Measurements from ENCODE around the gene FOXJ1. TPM values are rescaled to one million over a fixed set of nuclear protein-coding genes. Genes with fewer than 3 reads are reported as not detected.
"Not testable (repeated sequence)": the region's sequence is repeated elsewhere in the genome, so short reads cannot be mapped to it uniquely, and the experiment has no call there.

The FOXJ1 gene, protein sequence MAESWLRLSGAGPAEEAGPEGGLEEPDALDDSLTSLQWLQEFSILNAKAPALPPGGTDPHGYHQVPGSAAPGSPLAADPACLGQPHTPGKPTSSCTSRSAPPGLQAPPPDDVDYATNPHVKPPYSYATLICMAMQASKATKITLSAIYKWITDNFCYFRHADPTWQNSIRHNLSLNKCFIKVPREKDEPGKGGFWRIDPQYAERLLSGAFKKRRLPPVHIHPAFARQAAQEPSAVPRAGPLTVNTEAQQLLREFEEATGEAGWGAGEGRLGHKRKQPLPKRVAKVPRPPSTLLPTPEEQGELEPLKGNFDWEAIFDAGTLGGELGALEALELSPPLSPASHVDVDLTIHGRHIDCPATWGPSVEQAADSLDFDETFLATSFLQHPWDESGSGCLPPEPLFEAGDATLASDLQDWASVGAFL
- under 1 TPM in 3 of 4 donors, not detected in 1; 0.22 to 0.84 (median 0.63) TPM for polyA plus RNA-seq
- long read RNA-seq, donor 1: 0 reads
- long read RNA-seq, donor 2: 0 reads
- long read RNA-seq, donor 3: 0 reads
- long read RNA-seq, donor 4: 0 reads
- long read RNA-seq, donor 5: 0 reads
- long read RNA-seq, donor 6: 0 reads
- long read RNA-seq, donor 7: 0 reads
- long read RNA-seq, donor 8: 0 reads
- long read RNA-seq, donor 9: 0 reads
- long read RNA-seq, donor 10: 0 reads

- Histone ChIP-seq H3K9me3 (ENCODE audit: control insufficient read depth in 2 of 2, insufficient read depth in 1 of 2, low read depth in 1 of 2, low read length in 1 of 2) (no peaks in the 10 kb centered on the region), H3K4me1 (ENCODE audit: control insufficient read depth in 3 of 3, insufficient read depth in 2 of 3, low read depth in 1 of 3, low read length in 2 of 3) (peaks cover 0 to 39% (median 2%) of the 10 kb centered on the region in 3 donors), H3K36me3 (ENCODE audit: control insufficient read depth in 3 of 3, insufficient read depth in 2 of 3, low read depth in 1 of 3, low read length in 3 of 3) (peaks cover 0 to 17% (median 0%) of the 10 kb centered on the region in 3 donors), H3K27me3 (ENCODE audit: control insufficient read depth in 3 of 3, insufficient read depth in 3 of 3, low read length in 3 of 3) (peaks cover 6 to 45% (median 13%) of the 10 kb centered on the region in 3 donors), H3K4me3 (ENCODE audit: low read depth in 1 of 3, low read length in 3 of 3) (peak within 1 kb of the TSS in 2 of 3 donors; percentile 40 to 52), H3K27ac (ENCODE audit: low read depth in 1 of 3, low read length in 2 of 3) (no peak within 1 kb of the TSS)
- DNase-seq (peak; percentile 91 to 96), FAIRE-seq (no peak)
- WGBS, 3 donors: 5 to 9% (median 6%) methylated on average over 46 to 59 of the region's 59 CpGs
Observed at GRCh38 chr17:76141212-76142038, at the start of gene FOXJ1. Gene FOXJ1, minus strand, starts transcription at chr17:76141245. Its CDS starts 850 bp downstream, at chr17:76140395.

GRCh38 chr17:76189741-76190140 is 48.7 kb upstream of the FOXJ1 start:
- WGBS, 3 donors: 83 to 100% (median 94%) methylated on average over 4 of the region's 4 CpGs
- Histone ChIP-seq H3K4me1 (ENCODE audit: control insufficient read depth in 3 of 3, insufficient read depth in 2 of 3, low read depth in 1 of 3, low read length in 2 of 3) (peaks cover 0 to 3% (median 2%) of the 10 kb centered on the region in 3 donors), H3K36me3 (ENCODE audit: control insufficient read depth in 3 of 3, insufficient read depth in 2 of 3, low read depth in 1 of 3, low read length in 3 of 3) (peaks cover 0 to 4% (median 0%) of the 10 kb centered on the region in 3 donors), H3K4me3 (ENCODE audit: low read depth in 1 of 3, low read length in 3 of 3) (no peak overlapping the region), H3K27me3 (ENCODE audit: control insufficient read depth in 3 of 3, insufficient read depth in 3 of 3, low read length in 3 of 3) (no peaks in the 10 kb centered on the region), H3K27ac (ENCODE audit: low read depth in 1 of 3, low read length in 2 of 3) (no peak overlapping the region), H3K9me3 (ENCODE audit: control insufficient read depth in 2 of 2, insufficient read depth in 1 of 2, low read depth in 1 of 2, low read length in 1 of 2) (no peaks in the 10 kb centered on the region)
- DNase-seq (no peak), FAIRE-seq (no peak)

DNA sequence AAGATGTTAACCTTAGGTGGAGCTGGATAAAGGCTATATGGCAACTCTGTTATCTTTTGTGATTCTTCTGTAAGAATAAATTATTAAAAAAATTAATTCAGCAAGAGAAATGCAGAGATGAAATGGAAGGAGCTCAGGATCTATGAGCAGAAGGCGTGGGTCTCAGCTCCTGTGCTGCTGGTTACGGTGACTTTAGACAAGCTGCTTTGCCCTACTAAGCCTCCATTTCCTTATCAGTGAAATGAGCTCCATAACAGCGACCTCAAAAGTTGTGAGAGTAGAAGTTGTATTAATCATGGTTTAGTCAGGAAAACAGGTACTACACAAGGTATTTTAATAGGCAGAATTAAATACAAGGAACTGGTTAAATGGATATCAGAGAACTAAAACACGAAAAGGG is 48.2 kb upstream of the FOXJ1 start:
- Histone ChIP-seq H3K27ac (ENCODE audit: low read depth in 1 of 3, low read length in 2 of 3) (peak overlapping the region in 1 of 3 donors; percentile 27), H3K9me3 (ENCODE audit: control insufficient read depth in 2 of 2, insufficient read depth in 1 of 2, low read depth in 1 of 2, low read length in 1 of 2) (no peaks in the 10 kb centered on the region), H3K27me3 (ENCODE audit: control insufficient read depth in 3 of 3, insufficient read depth in 3 of 3, low read length in 3 of 3) (no peaks in the 10 kb centered on the region), H3K36me3 (ENCODE audit: control insufficient read depth in 3 of 3, insufficient read depth in 2 of 3, low read depth in 1 of 3, low read length in 3 of 3) (peaks cover 0 to 4% (median 0%) of the 10 kb centered on the region in 3 donors), H3K4me3 (ENCODE audit: low read depth in 1 of 3, low read length in 3 of 3) (no peak overlapping the region), H3K4me1 (ENCODE audit: control insufficient read depth in 3 of 3, insufficient read depth in 2 of 3, low read depth in 1 of 3, low read length in 2 of 3) (peaks cover 0 to 3% (median 2%) of the 10 kb centered on the region in 3 donors)
- no peak for DNase-seq
- 78 to 90% (median 84%) methylated on average over 4 of the region's 4 CpGs for WGBS, 3 donors
- no peak for FAIRE-seq

DNA sequence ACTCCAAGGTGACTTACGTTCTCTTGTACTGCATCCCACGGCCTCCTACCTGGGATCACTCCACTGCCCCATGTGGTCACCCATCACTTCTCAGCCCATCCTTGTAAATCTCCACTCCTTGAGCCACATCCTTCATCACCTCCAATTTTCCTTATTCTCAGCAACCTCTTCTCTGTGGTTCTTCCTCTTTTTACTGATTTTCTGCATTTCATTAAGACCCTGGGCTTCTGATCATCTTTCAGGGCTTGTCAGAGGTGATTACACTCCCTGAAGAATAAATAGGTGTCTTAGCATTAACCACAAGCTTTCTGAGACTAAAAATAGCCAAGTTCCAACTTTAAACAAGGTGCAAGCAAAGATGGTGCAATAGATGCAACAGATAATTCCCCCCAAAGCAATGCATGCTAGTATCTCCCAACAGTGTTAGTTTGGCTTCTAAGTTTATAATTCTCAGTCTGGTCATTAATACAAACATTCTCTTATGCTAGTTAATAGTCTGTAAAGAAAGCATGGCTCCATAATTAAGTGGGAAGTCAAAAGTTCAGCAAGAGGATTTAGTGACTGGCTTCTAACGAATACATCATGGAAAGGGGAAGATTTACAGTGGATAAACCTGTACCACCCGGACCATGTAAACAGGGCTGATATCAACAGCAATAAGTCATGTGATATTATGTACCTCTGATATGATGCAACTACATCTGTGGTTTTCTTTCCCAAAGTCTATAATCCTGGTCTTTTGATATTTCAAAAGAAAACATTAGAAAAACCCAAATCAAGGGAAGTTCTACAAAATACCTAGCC is 47.4 kb upstream of the FOXJ1 start:
- no peaks in the 10 kb centered on the region for H3K27me3 ChIP-seq (ENCODE audit: control insufficient read depth in 3 of 3, insufficient read depth in 3 of 3, low read length in 3 of 3)
- 72 to 74% (median 74%) methylated on average over 4 of the region's 4 CpGs for WGBS, 3 donors
- peaks cover 0 to 4% (median 0%) of the 10 kb centered on the region in 3 donors for H3K36me3 ChIP-seq (ENCODE audit: control insufficient read depth in 3 of 3, insufficient read depth in 2 of 3, low read depth in 1 of 3, low read length in 3 of 3)
- no peak for DNase-seq
- peaks cover 0 to 3% (median 2%) of the 10 kb centered on the region in 3 donors for H3K4me1 ChIP-seq (ENCODE audit: control insufficient read depth in 3 of 3, insufficient read depth in 2 of 3, low read depth in 1 of 3, low read length in 2 of 3)
- H3K27ac ChIP-seq (ENCODE audit: low read depth in 1 of 3, low read length in 2 of 3): peak overlapping the region in 1 of 3 donors; percentile 60
- no peak for FAIRE-seq
- H3K9me3 ChIP-seq (ENCODE audit: control insufficient read depth in 2 of 2, insufficient read depth in 1 of 2, low read depth in 1 of 2, low read length in 1 of 2): no peaks in the 10 kb centered on the region
- H3K4me3 ChIP-seq (ENCODE audit: low read depth in 1 of 3, low read length in 3 of 3): no peak overlapping the region

DNA sequence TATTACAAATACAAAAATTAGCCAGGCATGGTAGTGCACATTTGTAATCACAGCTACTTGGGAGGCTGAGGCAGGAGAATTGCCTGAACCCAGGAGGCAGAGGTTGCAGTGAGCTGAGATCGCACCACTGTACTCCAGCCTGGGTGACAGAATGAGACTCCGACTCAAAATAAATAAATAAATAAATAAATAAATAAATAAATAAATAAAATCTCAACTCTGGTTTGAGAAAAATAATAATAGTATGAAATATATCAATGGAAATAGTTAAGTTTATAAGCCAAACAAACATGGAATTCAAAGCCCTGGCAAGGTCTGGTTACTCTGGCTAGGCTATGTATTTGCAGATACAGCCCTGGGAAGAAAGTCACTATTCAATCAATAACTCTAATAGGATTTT is 45.7 kb upstream of the FOXJ1 start:
- not testable (repeated sequence) for H3K36me3 ChIP-seq (ENCODE audit: control insufficient read depth in 3 of 3, insufficient read depth in 2 of 3, low read depth in 1 of 3, low read length in 3 of 3); FAIRE-seq
- WGBS, 3 donors: 97 to 100% (median 98%) methylated on average over 2 of the region's 2 CpGs

DNA sequence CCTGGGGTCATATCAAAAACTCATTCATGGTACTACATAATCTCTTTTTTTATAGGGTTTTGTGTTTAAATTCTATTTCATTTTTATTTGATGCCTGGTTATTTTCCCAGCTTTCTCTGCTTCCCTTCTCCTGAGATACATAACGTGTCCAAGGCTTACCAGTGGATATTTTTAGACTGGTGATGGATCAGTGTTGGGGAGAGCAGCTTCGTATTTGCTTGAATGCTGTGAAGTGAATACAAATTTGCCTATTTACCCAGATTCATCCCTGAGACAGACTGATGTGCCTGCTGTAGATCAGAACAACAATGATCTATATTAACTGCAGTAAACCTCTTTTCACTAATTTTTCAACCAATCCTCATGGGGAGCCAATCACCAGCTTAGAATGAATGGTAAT is 43.2 kb upstream of the FOXJ1 start:
- H3K4me1 ChIP-seq (ENCODE audit: control insufficient read depth in 3 of 3, insufficient read depth in 2 of 3, low read depth in 1 of 3, low read length in 2 of 3): peaks cover 0 to 4% (median 2%) of the 10 kb centered on the region in 3 donors
- H3K4me3 ChIP-seq (ENCODE audit: low read depth in 1 of 3, low read length in 3 of 3): no peak overlapping the region
- H3K27me3 ChIP-seq (ENCODE audit: control insufficient read depth in 3 of 3, insufficient read depth in 3 of 3, low read length in 3 of 3): no peaks in the 10 kb centered on the region
- FAIRE-seq: no peak
- H3K27ac ChIP-seq (ENCODE audit: low read depth in 1 of 3, low read length in 2 of 3): no peak overlapping the region
- peaks cover 0 to 2% (median 0%) of the 10 kb centered on the region in 3 donors for H3K36me3 ChIP-seq (ENCODE audit: control insufficient read depth in 3 of 3, insufficient read depth in 2 of 3, low read depth in 1 of 3, low read length in 3 of 3)
- H3K9me3 ChIP-seq (ENCODE audit: control insufficient read depth in 2 of 2, insufficient read depth in 1 of 2, low read depth in 1 of 2, low read length in 1 of 2): no peaks in the 10 kb centered on the region
- 79 to 91% (median 85%) methylated on average over 2 of the region's 2 CpGs for WGBS, 3 donors
- no peak for DNase-seq

More for the DNA sequence above, 45.7 kb upstream of the FOXJ1 start:
- H3K4me1 ChIP-seq (ENCODE audit: control insufficient read depth in 3 of 3, insufficient read depth in 2 of 3, low read depth in 1 of 3, low read length in 2 of 3); H3K27ac ChIP-seq (ENCODE audit: low read depth in 1 of 3, low read length in 2 of 3); H3K9me3 ChIP-seq (ENCODE audit: control insufficient read depth in 2 of 2, insufficient read depth in 1 of 2, low read depth in 1 of 2, low read length in 1 of 2); DNase-seq; H3K27me3 ChIP-seq (ENCODE audit: control insufficient read depth in 3 of 3, insufficient read depth in 3 of 3, low read length in 3 of 3); H3K4me3 ChIP-seq (ENCODE audit: low read depth in 1 of 3, low read length in 3 of 3): not testable (repeated sequence)

DNA sequence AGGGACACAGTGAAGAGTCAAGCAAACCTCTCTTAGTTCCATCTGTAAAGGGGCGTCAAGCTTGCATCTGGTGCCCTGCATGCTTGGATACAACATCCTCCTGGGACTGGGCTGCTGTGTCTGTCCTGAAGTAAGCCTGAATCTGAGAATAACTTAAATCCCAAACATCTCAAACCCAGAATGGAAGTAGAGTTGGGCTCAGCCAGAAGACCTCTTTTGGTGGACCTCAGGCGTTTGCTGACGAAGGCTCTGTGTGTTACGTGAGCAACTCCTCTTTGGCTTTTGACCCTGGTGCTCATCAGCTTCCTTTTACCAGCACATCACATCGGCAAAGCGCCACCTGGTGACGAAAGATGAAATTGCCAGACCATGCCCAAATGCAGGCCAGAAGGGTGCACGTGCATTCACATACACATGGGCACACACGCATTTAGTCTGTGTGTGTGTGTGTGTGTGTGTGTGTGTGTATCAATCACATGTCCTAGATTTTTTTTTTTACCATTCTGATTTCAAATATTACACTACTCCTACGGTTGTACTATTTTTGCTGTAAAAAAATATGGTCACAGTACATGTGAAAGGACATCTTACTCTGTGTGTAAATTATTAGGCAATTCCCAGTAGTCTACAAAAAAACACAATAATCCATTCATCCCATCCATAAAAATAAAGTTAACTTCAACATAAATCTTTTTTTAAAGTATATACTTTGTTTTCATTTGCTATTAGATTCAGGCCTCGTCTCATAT is 41.1 kb upstream of the FOXJ1 start:
- H3K9me3 ChIP-seq (ENCODE audit: control insufficient read depth in 2 of 2, insufficient read depth in 1 of 2, low read depth in 1 of 2, low read length in 1 of 2): no peaks in the 10 kb centered on the region
- FAIRE-seq: no peak
- 13 to 15% (median 15%) methylated on average over 11 of the region's 11 CpGs for WGBS, 3 donors
- peaks cover 0 to 4% (median 0%) of the 10 kb centered on the region in 3 donors for H3K4me1 ChIP-seq (ENCODE audit: control insufficient read depth in 3 of 3, insufficient read depth in 2 of 3, low read depth in 1 of 3, low read length in 2 of 3)
- peak; percentile 92 to 96 for DNase-seq
- H3K27ac ChIP-seq (ENCODE audit: low read depth in 1 of 3, low read length in 2 of 3): peak overlapping the region in 1 of 3 donors; percentile 59
- H3K4me3 ChIP-seq (ENCODE audit: low read depth in 1 of 3, low read length in 3 of 3): no peak overlapping the region
- no peaks in the 10 kb centered on the region for H3K27me3 ChIP-seq (ENCODE audit: control insufficient read depth in 3 of 3, insufficient read depth in 3 of 3, low read length in 3 of 3)
- H3K36me3 ChIP-seq (ENCODE audit: control insufficient read depth in 3 of 3, insufficient read depth in 2 of 3, low read depth in 1 of 3, low read length in 3 of 3): peaks cover 0 to 4% (median 0%) of the 10 kb centered on the region in 3 donors
